IMR-90 (cell line): ENCODE data around the gene SDK1. TPM values are rescaled to one million over a fixed set of nuclear protein-coding genes. Genes with fewer than 3 reads are reported as not detected.

Experiments
- ATAC-seq: fragments of 200-7000 bp; cut with Tn5 transposase; 2 replicates; pipeline ENCODE4 v1.9.1; 2020; ENCODE audit warnings: low read depth, mild to moderate bottlenecking, moderate library complexity
- BruUV-seq: library from RNA; stranded (reverse); fragments of 400-500 nt; replicated peaks from 2 replicates; lab custom pipeline; 2021; lab: Mats Ljungman, UMichigan
- CTCF ChIA-PET: fragments of 300-600 bp; formaldehyde crosslinking; extraction: SDS; loops from one replicate; lab custom pipeline; 2021; ENCODE audit warnings: antibody characterized with exemption; lab: Yijun Ruan, JAX
- POLR2A ChIA-PET: fragments of 300-600 bp; sonication (Branson Sonifier 250); formaldehyde crosslinking; loops from one replicate; lab custom pipeline; 2022; ENCODE audit warnings: antibody characterized with exemption; ENCODE audit not compliant: unreplicated experiment; lab: Charles Lee
- DNase-seq: peaks from one replicate; pipeline ENCODE4 v3.0.0; 2013
- H2AFZ ChIP-seq: replicated peaks from 2 replicates; pipeline ENCODE3; 2013; ENCODE audit warnings: low read length, mild to moderate bottlenecking; ENCODE audit not compliant: poor library complexity
- H2AK5ac ChIP-seq: 2 replicates; pipeline ENCODE4 v1.6.1; 2013; ENCODE audit warnings: low read depth, low read length, inconsistent platforms
- H2AK9ac ChIP-seq: replicated peaks from 2 replicates; pipeline ENCODE3; 2013; ENCODE audit warnings: mild to moderate bottlenecking, low read depth, low read length, moderate library complexity; ENCODE audit not compliant: poor library complexity
- H2BK120ac ChIP-seq: 2 replicates; pipeline ENCODE4 v1.6.1; 2013; ENCODE audit warnings: low read depth, low read length, inconsistent platforms
- H2BK15ac ChIP-seq: 3 replicates; pipeline ENCODE4 v1.6.1; 2013; ENCODE audit warnings: low read depth, low read length, inconsistent platforms
- H2BK20ac ChIP-seq: 2 replicates; pipeline ENCODE4 v1.6.1; 2013; ENCODE audit warnings: low read depth, mild to moderate bottlenecking, inconsistent platforms, low read length, moderate library complexity
- H2BK5ac ChIP-seq: 2 replicates; pipeline ENCODE4 v1.6.1; 2013; ENCODE audit warnings: mild to moderate bottlenecking, low read depth, low read length, inconsistent platforms; ENCODE audit not compliant: poor library complexity, severe bottlenecking
- H3K14ac ChIP-seq: replicated peaks from 2 replicates; pipeline ENCODE4 v1.6.1; 2013; ENCODE audit warnings: low read depth, low read length, inconsistent platforms
- H3K18ac ChIP-seq: 2 replicates; pipeline ENCODE4 v1.6.1; 2013; ENCODE audit warnings: low read depth, low read length, control low read depth
- H3K23ac ChIP-seq: 2 replicates; pipeline ENCODE4 v1.6.1; 2013; ENCODE audit warnings: low read depth, low read length, inconsistent platforms
- H3K27ac ChIP-seq: 2 replicates; pipeline ENCODE4 v1.5.1; 2013; ENCODE audit warnings: mild to moderate bottlenecking, control low read depth, low read length; ENCODE audit not compliant: insufficient read depth
- H3K27me3 ChIP-seq: 2 replicates; pipeline ENCODE4 v1.6.1; 2013; ENCODE audit warnings: low read length; ENCODE audit not compliant: control insufficient read depth, insufficient read depth
- H3K36me3 ChIP-seq: 2 replicates; pipeline ENCODE4 v1.6.1; 2013; ENCODE audit warnings: low read length, mixed read lengths; ENCODE audit not compliant: control insufficient read depth, insufficient read depth
- H3K4ac ChIP-seq: 2 replicates; pipeline ENCODE4 v1.6.1; 2013; ENCODE audit warnings: low read depth, low read length, inconsistent platforms
- H3K4me1 ChIP-seq: 2 replicates; pipeline ENCODE4 v1.6.1; 2013; ENCODE audit warnings: low read length, mixed read lengths; ENCODE audit not compliant: control insufficient read depth, insufficient read depth
- H3K4me2 ChIP-seq: 2 replicates; pipeline ENCODE4 v1.6.1; 2013; ENCODE audit warnings: low read depth, mild to moderate bottlenecking, control low read depth, low read length, moderate library complexity
- H3K4me3 ChIP-seq: 2 replicates; pipeline ENCODE4 v1.5.1; 2013; ENCODE audit warnings: low read depth, mild to moderate bottlenecking, control low read depth, low read length, moderate library complexity; ENCODE audit not compliant: insufficient read depth
- H3K56ac ChIP-seq: 2 replicates; pipeline ENCODE4 v1.6.1; 2013; ENCODE audit warnings: low read length, inconsistent platforms; ENCODE audit not compliant: insufficient read depth; ENCODE audit errors: extremely low read depth
- H3K79me1 ChIP-seq, 2 experiments: 2 replicates each; pipeline ENCODE4 v1.6.1; 2013; ENCODE audit warnings: low read length in 2 of 2, inconsistent platforms in 1 of 2, low read depth in 1 of 2
- H3K9ac ChIP-seq: 2 replicates; pipeline ENCODE4 v1.6.1; 2013; ENCODE audit warnings: low read depth, low read length, control low read depth
- H3K9me1 ChIP-seq: 2 replicates; pipeline ENCODE4 v1.6.1; 2013; ENCODE audit warnings: low read length, inconsistent platforms; ENCODE audit not compliant: insufficient read depth
- H3K9me3 ChIP-seq: 2 replicates; pipeline ENCODE4 v1.6.1; 2013; ENCODE audit warnings: low read length; ENCODE audit not compliant: control insufficient read depth, insufficient read depth
- H4K20me1 ChIP-seq: 2 replicates; pipeline ENCODE4 v1.6.1; 2013; ENCODE audit warnings: low read length, inconsistent platforms; ENCODE audit not compliant: insufficient read depth
- H4K5ac ChIP-seq: 2 replicates; pipeline ENCODE4 v1.6.1; 2013; ENCODE audit warnings: mild to moderate bottlenecking, low read depth, low read length, control low read depth
- H4K8ac ChIP-seq, 2 experiments: 2 replicates each; pipeline ENCODE4 v1.6.1; 2013; ENCODE audit warnings: low read depth in 2 of 2, low read length in 2 of 2, control low read depth in 1 of 2, inconsistent platforms in 1 of 2
- H4K91ac ChIP-seq: 2 replicates; pipeline ENCODE4 v1.6.1; 2013; ENCODE audit warnings: low read depth, low read length, inconsistent platforms; ENCODE audit not compliant: insufficient read depth
- BHLHE40 ChIP-seq: fragments of 150-350 bp; IDR thresholded peaks from 2 replicates; pipeline ENCODE4 v1.6.1; 2016; ENCODE audit warnings: mild to moderate bottlenecking, low read depth, low read length
- CEBPB ChIP-seq: IDR thresholded peaks from 2 replicates; pipeline ENCODE4 v1.6.1; 2012; ENCODE audit warnings: low read depth, low read length, improper control_type of control experiment
- CHD1 ChIP-seq: IDR thresholded peaks from 2 replicates; pipeline ENCODE4 v1.6.1; 2012; ENCODE audit warnings: low read depth, low read length, improper control_type of control experiment
- FOS ChIP-seq: fragments of 150-350 bp; IDR thresholded peaks from 2 replicates; pipeline ENCODE4 v1.6.1; 2016; ENCODE audit warnings: low read depth, low read length
- MXI1 ChIP-seq: IDR thresholded peaks from 2 replicates; pipeline ENCODE4 v1.6.1; 2012; ENCODE audit warnings: low read depth, mild to moderate bottlenecking, low read length, moderate library complexity, borderline replicate concordance
- NFE2L2 ChIP-seq: fragments of 150-350 bp; IDR thresholded peaks from 2 replicates; pipeline ENCODE4 v1.6.1; 2016; ENCODE audit warnings: low read depth, mild to moderate bottlenecking, low read length
- POLR2A ChIP-seq: IDR thresholded peaks from 2 replicates; pipeline ENCODE4 v1.6.1; 2012; ENCODE audit warnings: mild to moderate bottlenecking, low read depth, low read length
- RAD21 ChIP-seq: IDR thresholded peaks from 2 replicates; pipeline ENCODE4 v1.6.1; 2012; ENCODE audit warnings: low read length, improper control_type of control experiment
- RCOR1 ChIP-seq: IDR thresholded peaks from 2 replicates; pipeline ENCODE4 v1.6.1; 2012; ENCODE audit warnings: mild to moderate bottlenecking, low read length, improper control_type of control experiment; ENCODE audit not compliant: insufficient replicate concordance
- RFX5 ChIP-seq: IDR thresholded peaks from 2 replicates; pipeline ENCODE4 v1.8.0; 2012; ENCODE audit warnings: low read depth, mild to moderate bottlenecking, low read length, moderate library complexity
- SMC3 ChIP-seq: fragments of 150-350 bp; IDR thresholded peaks from 2 replicates; pipeline ENCODE4 v1.6.1; 2016; ENCODE audit warnings: low read depth, mild to moderate bottlenecking, antibody characterized with exemption, low read length, moderate library complexity
- WGBS, 2 experiments: methylation state at CpG; one replicate each; pipeline versions ENCODE4 v1.1.5 to v1.1.7; 2013; ENCODE audit warnings: missing lambda C conversion rate in 2 of 2; ENCODE audit not compliant: insufficient read length in 1 of 2; ENCODE audit errors: extremely low coverage in 2 of 2; 5-methylcytosine and 5-hydroxymethylcytosine counted together
- dilution Hi-C: fragments of 300-500 bp; cut with HindIII; formaldehyde crosslinking; loops from one replicate; pipeline ENCODE4 v1.14.3; 2018; ENCODE audit warnings: low sequenced_read_pairs; ENCODE audit not compliant: unreplicated experiment
- in situ Hi-C: fragments of 300-500 bp; cut with MboI; formaldehyde crosslinking; loops from 3 replicates; pipeline ENCODE4 v1.14.3; 2019; ENCODE audit warnings: low sequenced_read_pairs, inconsistent platforms, mixed read lengths
- intact Hi-C: fragments of 100-400 bp; cut with micrococcal nuclease; formaldehyde crosslinking; loops from 2 replicates; pipeline ENCODE4 v1.10.0; 2022
- polyA plus RNA-seq, 3 experiments: library from polyadenylated mRNA; depleted of rRNA; stranded (reverse); fragments of >200 nt; gene quantifications; 2 replicates each; pipeline ENCODE4 v1.2.3, GENCODE V29; 2012; ENCODE audit warnings: low replicate concordance in 1 of 3
- total RNA-seq: library from RNA; depleted of rRNA; stranded (reverse); fragments of >200 nt; gene quantifications from 2 replicates; pipeline ENCODE4 v1.2.3, GENCODE V29; 2012
- TF ChIP-seq, protein P1 (sequence below): fragments of 150-350 bp; IDR thresholded peaks from 2 replicates; pipeline ENCODE4 v1.6.1; 2016; ENCODE audit warnings: low read depth, mild to moderate bottlenecking, low read length, moderate library complexity, borderline replicate concordance
- TF ChIP-seq, protein P2 (sequence below): fragments of 150-350 bp; IDR thresholded peaks from 2 replicates; pipeline ENCODE4 v1.6.1; 2017; ENCODE audit warnings: mild to moderate bottlenecking, antibody characterized with exemption, low read length, low read depth
- TF ChIP-seq, protein P3 (sequence below): conservative IDR thresholded peaks from 2 replicates; pipeline ENCODE4 v1.5.1; 2012; ENCODE audit warnings: mild to moderate bottlenecking, low read depth, low read length, improper control_type of control experiment

Gene SDK1
- total and polyA plus RNA-seq, 2 of the 4 experiments (the other 2 are of a cell fraction), result 1.5 to 1.6 TPM

DNA sequence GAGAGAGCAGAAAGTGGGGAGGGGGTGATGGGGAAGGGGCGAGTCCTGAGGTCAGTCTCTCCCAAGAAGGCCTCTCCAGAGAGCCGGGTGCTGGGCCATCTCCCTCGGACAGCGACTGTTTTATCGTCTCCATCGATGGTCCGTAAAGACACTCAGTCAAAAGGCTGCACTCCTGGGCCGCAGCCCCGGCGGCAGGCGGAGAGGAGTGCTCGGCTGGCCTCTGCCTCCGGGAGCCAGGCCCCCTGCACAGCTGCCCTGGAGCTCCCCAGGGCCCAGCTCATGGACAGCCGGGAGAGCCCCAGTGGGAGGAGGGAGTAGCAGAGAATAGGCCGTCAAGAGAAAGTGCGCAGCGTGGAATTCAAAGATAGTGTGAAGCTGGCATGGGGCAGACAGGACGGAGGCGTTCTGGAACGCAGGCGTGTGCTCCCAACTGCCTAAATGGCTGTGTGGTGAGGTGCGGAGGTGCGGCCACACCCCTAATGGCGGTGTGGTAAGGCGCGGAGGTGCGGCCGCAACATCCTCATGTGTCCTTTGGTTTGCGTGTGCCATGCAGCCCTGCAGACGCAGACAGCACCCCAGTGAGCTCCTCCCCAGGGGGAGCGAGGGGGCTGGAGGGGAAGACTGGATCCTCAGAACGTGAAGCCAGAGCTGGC lies 903.6 kb downstream of the SDK1 start:
- no peak for TF ChIP-seq RAD21
- TF ChIP-seq, protein P1, sequence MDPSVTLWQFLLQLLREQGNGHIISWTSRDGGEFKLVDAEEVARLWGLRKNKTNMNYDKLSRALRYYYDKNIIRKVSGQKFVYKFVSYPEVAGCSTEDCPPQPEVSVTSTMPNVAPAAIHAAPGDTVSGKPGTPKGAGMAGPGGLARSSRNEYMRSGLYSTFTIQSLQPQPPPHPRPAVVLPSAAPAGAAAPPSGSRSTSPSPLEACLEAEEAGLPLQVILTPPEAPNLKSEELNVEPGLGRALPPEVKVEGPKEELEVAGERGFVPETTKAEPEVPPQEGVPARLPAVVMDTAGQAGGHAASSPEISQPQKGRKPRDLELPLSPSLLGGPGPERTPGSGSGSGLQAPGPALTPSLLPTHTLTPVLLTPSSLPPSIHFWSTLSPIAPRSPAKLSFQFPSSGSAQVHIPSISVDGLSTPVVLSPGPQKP, result no peak
- TF ChIP-seq SMC3, result no peak
- TF ChIP-seq, protein P2, sequence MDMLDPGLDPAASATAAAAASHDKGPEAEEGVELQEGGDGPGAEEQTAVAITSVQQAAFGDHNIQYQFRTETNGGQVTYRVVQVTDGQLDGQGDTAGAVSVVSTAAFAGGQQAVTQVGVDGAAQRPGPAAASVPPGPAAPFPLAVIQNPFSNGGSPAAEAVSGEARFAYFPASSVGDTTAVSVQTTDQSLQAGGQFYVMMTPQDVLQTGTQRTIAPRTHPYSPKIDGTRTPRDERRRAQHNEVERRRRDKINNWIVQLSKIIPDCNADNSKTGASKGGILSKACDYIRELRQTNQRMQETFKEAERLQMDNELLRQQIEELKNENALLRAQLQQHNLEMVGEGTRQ, result no peak
- TF ChIP-seq RCOR1, result no peak
- TF ChIP-seq, protein P3, sequence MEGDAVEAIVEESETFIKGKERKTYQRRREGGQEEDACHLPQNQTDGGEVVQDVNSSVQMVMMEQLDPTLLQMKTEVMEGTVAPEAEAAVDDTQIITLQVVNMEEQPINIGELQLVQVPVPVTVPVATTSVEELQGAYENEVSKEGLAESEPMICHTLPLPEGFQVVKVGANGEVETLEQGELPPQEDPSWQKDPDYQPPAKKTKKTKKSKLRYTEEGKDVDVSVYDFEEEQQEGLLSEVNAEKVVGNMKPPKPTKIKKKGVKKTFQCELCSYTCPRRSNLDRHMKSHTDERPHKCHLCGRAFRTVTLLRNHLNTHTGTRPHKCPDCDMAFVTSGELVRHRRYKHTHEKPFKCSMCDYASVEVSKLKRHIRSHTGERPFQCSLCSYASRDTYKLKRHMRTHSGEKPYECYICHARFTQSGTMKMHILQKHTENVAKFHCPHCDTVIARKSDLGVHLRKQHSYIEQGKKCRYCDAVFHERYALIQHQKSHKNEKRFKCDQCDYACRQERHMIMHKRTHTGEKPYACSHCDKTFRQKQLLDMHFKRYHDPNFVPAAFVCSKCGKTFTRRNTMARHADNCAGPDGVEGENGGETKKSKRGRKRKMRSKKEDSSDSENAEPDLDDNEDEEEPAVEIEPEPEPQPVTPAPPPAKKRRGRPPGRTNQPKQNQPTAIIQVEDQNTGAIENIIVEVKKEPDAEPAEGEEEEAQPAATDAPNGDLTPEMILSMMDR, result no peak
- TF ChIP-seq FOS, result no peak
- no peak for TF ChIP-seq CEBPB
- TF ChIP-seq POLR2A, result no peak
- TF ChIP-seq RFX5, result no peak
- TF ChIP-seq NFE2L2, result no peak
- TF ChIP-seq CHD1, result no peak
- TF ChIP-seq BHLHE40, result no peak
- TF ChIP-seq MXI1, result no peak
- Histone ChIP-seq H2BK5ac (no peak overlapping the region), H3K27me3 (no peaks in the 10 kb centered on the region), H3K36me3 (no peaks in the 10 kb centered on the region), H4K20me1 (no peaks in the 10 kb centered on the region), H2BK120ac (no peak overlapping the region), H3K56ac (no peak overlapping the region), H2AK5ac (no peak overlapping the region), H4K8ac (no peak overlapping the region), H2BK15ac (no peak overlapping the region), H4K91ac (no peak overlapping the region), H3K4ac (no peak overlapping the region), H4K5ac (no peak overlapping the region), H3K27ac (no peak overlapping the region), H3K9ac (no peak overlapping the region), H3K18ac (no peak overlapping the region), H3K4me3 (no peak overlapping the region), H3K14ac (no peak overlapping the region), H3K79me1 (no peaks in the 10 kb centered on the region), H3K23ac (no peak overlapping the region), H3K9me1 (no peaks in the 10 kb centered on the region), H3K4me2 (no peak overlapping the region), H3K9me3 (peaks cover 37% of the 10 kb centered on the region), H2BK20ac (no peak overlapping the region), H2AFZ (no peak overlapping the region), H3K4me1 (no peaks in the 10 kb centered on the region), H2AK9ac (peak overlapping the region; percentile 28)
- BruUV-seq, result no TSS peak
- CTCF ChIA-PET, result no interaction called here
- in situ Hi-C loops (no loop called here), dilution Hi-C loops (no loop called here), intact Hi-C loops (no loop called here)
- POLR2A ChIA-PET, result no interaction called here
- ATAC-seq (no peak), DNase-seq (no peak)
- WGBS, 2 experiments, result 38% methylated on average over 21 of the region's 32 CpGs; no CpG with 5 or more reads in 1 of the 2 experiments
